WTC11 (cell line): Measurements from ENCODE around the gene ZNF613.

Source experiments
- CTCF ChIP-seq: fragments of 200-600 bp; IDR thresholded peaks from 2 replicates; pipeline ENCODE4 v1.8.0; 2022; ENCODE audit warnings: antibody characterized with exemption
- FOXK1 ChIP-seq: sonication (generic); formaldehyde crosslinking; IDR thresholded peaks from 2 replicates; pipeline ENCODE4 v1.8.0; 2022; ENCODE audit warnings: mild to moderate bottlenecking, moderate library complexity, missing genetic modification reagents
- MAX ChIP-seq: sonication (generic); formaldehyde crosslinking; IDR thresholded peaks from 2 replicates; pipeline ENCODE4 v1.8.0; 2022; ENCODE audit warnings: mild to moderate bottlenecking, missing genetic modification reagents
- TEAD4 ChIP-seq: sonication (generic); formaldehyde crosslinking; IDR thresholded peaks from 2 replicates; pipeline ENCODE4 v1.8.0; 2022; ENCODE audit warnings: mild to moderate bottlenecking, missing genetic modification reagents
- ZNF219 ChIP-seq: sonication (generic); formaldehyde crosslinking; IDR thresholded peaks from 2 replicates; pipeline ENCODE4 v1.8.0; 2023; ENCODE audit warnings: missing genetic modification reagents, mild to moderate bottlenecking, borderline replicate concordance

GRCh38 chr19:51976852-51977251, 49.6 kb downstream of the ZNF613 start:
- TF ChIP-seq FOXK1 = no peak
- no peak for TF ChIP-seq CTCF
- TF ChIP-seq ZNF219 (CRISPR knock-in tag) = no peak
- no peak for TF ChIP-seq MAX (CRISPR knock-in tag)
- no peak for TF ChIP-seq TEAD4 (CRISPR knock-in tag)
